HG03135 (cell line): Measurements from ENCODE around the gene MRAS.

Experiments
- ATAC-seq: cut with Tn5 transposase; IDR thresholded peaks from one replicate; pipeline ENCODE4 v1.9.1; 2021; ENCODE audit warnings: mild to moderate bottlenecking, moderate library complexity; ENCODE audit not compliant: unreplicated experiment

The MRAS gene

GRCh38 chr3:138338811-138339210, 9.6 kb upstream of the MRAS start:
- ATAC-seq = no peak

- no peak for ATAC-seq
Measured at GRCh38 chr3:138340511-138340910, 7.9 kb upstream of the MRAS start.

GRCh38 chr3:138344754-138345153, 3.6 kb upstream of the MRAS start:
- no peak for ATAC-seq

- no peak for ATAC-seq
Measured at GRCh38 chr3:138348754-138349739, 668 bp downstream of the MRAS start.

GRCh38 chr3:138349926-138350665, 1.7 kb downstream of the MRAS start:
- ATAC-seq = no peak

- ATAC-seq = no peak
Measured at GRCh38 chr3:138351151-138351550, 2.8 kb downstream of the MRAS start.

GRCh38 chr3:138351916-138352550, 3.7 kb downstream of the MRAS start:
- ATAC-seq = no peak

GRCh38 chr3:138354376-138354775, 6.0 kb downstream of the MRAS start:
- ATAC-seq = no peak

- ATAC-seq = no peak
Measured at GRCh38 chr3:138355071-138355470, 6.7 kb downstream of the MRAS start.

GRCh38 chr3:138356730-138357405, 8.5 kb downstream of the MRAS start:
- no peak for ATAC-seq

GRCh38 chr3:138359148-138359918, 11.0 kb downstream of the MRAS start:
- ATAC-seq = no peak

GRCh38 chr3:138359919-138360868, 11.8 kb downstream of the MRAS start:
- ATAC-seq = no peak

GRCh38 chr3:138360869-138361525, 12.6 kb downstream of the MRAS start:
- ATAC-seq = no peak

- no peak for ATAC-seq
Measured at GRCh38 chr3:138361561-138361971, 13.2 kb downstream of the MRAS start.

- ATAC-seq = no peak
Measured at GRCh38 chr3:138362538-138362937, 14.2 kb downstream of the MRAS start.

GRCh38 chr3:138363322-138363721, 14.9 kb downstream of the MRAS start:
- no peak for ATAC-seq

- ATAC-seq = no peak
Measured at GRCh38 chr3:138364356-138365252, 16.2 kb downstream of the MRAS start.

GRCh38 chr3:138365253-138365555, 16.8 kb downstream of the MRAS start:
- ATAC-seq = no peak
